IMR-90 (cell line): ENCODE results near the gene MAML1. TPM values are rescaled to one million over a fixed set of nuclear protein-coding genes. Genes with fewer than 3 reads are reported as not detected.
"Not testable (repeated sequence)": the region's sequence is repeated elsewhere in the genome, so short reads cannot be mapped to it uniquely, and the experiment has no call there.

Experiments
- ATAC-seq: fragments of 200-7000 bp; cut with Tn5 transposase; 2 replicates; pipeline ENCODE4 v1.9.1; 2020; ENCODE audit warnings: low read depth, mild to moderate bottlenecking, moderate library complexity
- BruUV-seq: library from RNA; stranded (reverse); fragments of 400-500 nt; replicated peaks from 2 replicates; lab custom pipeline; 2021; lab: Mats Ljungman, UMichigan
- CTCF ChIA-PET: fragments of 300-600 bp; formaldehyde crosslinking; extraction: SDS; loops from one replicate; lab custom pipeline; 2021; ENCODE audit warnings: antibody characterized with exemption; lab: Yijun Ruan, JAX
- POLR2A ChIA-PET: fragments of 300-600 bp; sonication (Branson Sonifier 250); formaldehyde crosslinking; loops from one replicate; lab custom pipeline; 2022; ENCODE audit warnings: antibody characterized with exemption; ENCODE audit not compliant: unreplicated experiment; lab: Charles Lee
- DNase-seq: peaks from one replicate; pipeline ENCODE4 v3.0.0; 2013
- H2AFZ ChIP-seq: replicated peaks from 2 replicates; pipeline ENCODE3; 2013; ENCODE audit warnings: low read length, mild to moderate bottlenecking; ENCODE audit not compliant: poor library complexity
- H2AK5ac ChIP-seq: 2 replicates; pipeline ENCODE4 v1.6.1; 2013; ENCODE audit warnings: low read depth, low read length, inconsistent platforms
- H2AK9ac ChIP-seq: replicated peaks from 2 replicates; pipeline ENCODE3; 2013; ENCODE audit warnings: mild to moderate bottlenecking, low read depth, low read length, moderate library complexity; ENCODE audit not compliant: poor library complexity
- H2BK120ac ChIP-seq: 2 replicates; pipeline ENCODE4 v1.6.1; 2013; ENCODE audit warnings: low read depth, low read length, inconsistent platforms
- H2BK15ac ChIP-seq: 3 replicates; pipeline ENCODE4 v1.6.1; 2013; ENCODE audit warnings: low read depth, low read length, inconsistent platforms
- H2BK20ac ChIP-seq: 2 replicates; pipeline ENCODE4 v1.6.1; 2013; ENCODE audit warnings: low read depth, mild to moderate bottlenecking, inconsistent platforms, low read length, moderate library complexity
- H2BK5ac ChIP-seq: 2 replicates; pipeline ENCODE4 v1.6.1; 2013; ENCODE audit warnings: mild to moderate bottlenecking, low read depth, low read length, inconsistent platforms; ENCODE audit not compliant: poor library complexity, severe bottlenecking
- H3K14ac ChIP-seq: replicated peaks from 2 replicates; pipeline ENCODE4 v1.6.1; 2013; ENCODE audit warnings: low read depth, low read length, inconsistent platforms
- H3K18ac ChIP-seq: 2 replicates; pipeline ENCODE4 v1.6.1; 2013; ENCODE audit warnings: low read depth, low read length, control low read depth
- H3K23ac ChIP-seq: 2 replicates; pipeline ENCODE4 v1.6.1; 2013; ENCODE audit warnings: low read depth, low read length, inconsistent platforms
- H3K27ac ChIP-seq: 2 replicates; pipeline ENCODE4 v1.5.1; 2013; ENCODE audit warnings: mild to moderate bottlenecking, control low read depth, low read length; ENCODE audit not compliant: insufficient read depth
- H3K27me3 ChIP-seq: 2 replicates; pipeline ENCODE4 v1.6.1; 2013; ENCODE audit warnings: low read length; ENCODE audit not compliant: control insufficient read depth, insufficient read depth
- H3K36me3 ChIP-seq: 2 replicates; pipeline ENCODE4 v1.6.1; 2013; ENCODE audit warnings: low read length, mixed read lengths; ENCODE audit not compliant: control insufficient read depth, insufficient read depth
- H3K4ac ChIP-seq: 2 replicates; pipeline ENCODE4 v1.6.1; 2013; ENCODE audit warnings: low read depth, low read length, inconsistent platforms
- H3K4me1 ChIP-seq: 2 replicates; pipeline ENCODE4 v1.6.1; 2013; ENCODE audit warnings: low read length, mixed read lengths; ENCODE audit not compliant: control insufficient read depth, insufficient read depth
- H3K4me2 ChIP-seq: 2 replicates; pipeline ENCODE4 v1.6.1; 2013; ENCODE audit warnings: low read depth, mild to moderate bottlenecking, control low read depth, low read length, moderate library complexity
- H3K4me3 ChIP-seq: 2 replicates; pipeline ENCODE4 v1.5.1; 2013; ENCODE audit warnings: low read depth, mild to moderate bottlenecking, control low read depth, low read length, moderate library complexity; ENCODE audit not compliant: insufficient read depth
- H3K56ac ChIP-seq: 2 replicates; pipeline ENCODE4 v1.6.1; 2013; ENCODE audit warnings: low read length, inconsistent platforms; ENCODE audit not compliant: insufficient read depth; ENCODE audit errors: extremely low read depth
- H3K79me1 ChIP-seq, 2 experiments: 2 replicates each; pipeline ENCODE4 v1.6.1; 2013; ENCODE audit warnings: low read length in 2 of 2, inconsistent platforms in 1 of 2, low read depth in 1 of 2
- H3K9ac ChIP-seq: 2 replicates; pipeline ENCODE4 v1.6.1; 2013; ENCODE audit warnings: low read depth, low read length, control low read depth
- H3K9me1 ChIP-seq: 2 replicates; pipeline ENCODE4 v1.6.1; 2013; ENCODE audit warnings: low read length, inconsistent platforms; ENCODE audit not compliant: insufficient read depth
- H3K9me3 ChIP-seq: 2 replicates; pipeline ENCODE4 v1.6.1; 2013; ENCODE audit warnings: low read length; ENCODE audit not compliant: control insufficient read depth, insufficient read depth
- H4K20me1 ChIP-seq: 2 replicates; pipeline ENCODE4 v1.6.1; 2013; ENCODE audit warnings: low read length, inconsistent platforms; ENCODE audit not compliant: insufficient read depth
- H4K5ac ChIP-seq: 2 replicates; pipeline ENCODE4 v1.6.1; 2013; ENCODE audit warnings: mild to moderate bottlenecking, low read depth, low read length, control low read depth
- H4K8ac ChIP-seq, 2 experiments: 2 replicates each; pipeline ENCODE4 v1.6.1; 2013; ENCODE audit warnings: low read depth in 2 of 2, low read length in 2 of 2, control low read depth in 1 of 2, inconsistent platforms in 1 of 2
- H4K91ac ChIP-seq: 2 replicates; pipeline ENCODE4 v1.6.1; 2013; ENCODE audit warnings: low read depth, low read length, inconsistent platforms; ENCODE audit not compliant: insufficient read depth
- WGBS, 2 experiments: methylation state at CpG; one replicate each; pipeline versions ENCODE4 v1.1.5 to v1.1.7; 2013; ENCODE audit warnings: missing lambda C conversion rate in 2 of 2; ENCODE audit not compliant: insufficient read length in 1 of 2; ENCODE audit errors: extremely low coverage in 2 of 2; 5-methylcytosine and 5-hydroxymethylcytosine counted together
- dilution Hi-C: fragments of 300-500 bp; cut with HindIII; formaldehyde crosslinking; loops from one replicate; pipeline ENCODE4 v1.14.3; 2018; ENCODE audit warnings: low sequenced_read_pairs; ENCODE audit not compliant: unreplicated experiment
- in situ Hi-C: fragments of 300-500 bp; cut with MboI; formaldehyde crosslinking; loops from 3 replicates; pipeline ENCODE4 v1.14.3; 2019; ENCODE audit warnings: low sequenced_read_pairs, inconsistent platforms, mixed read lengths
- intact Hi-C: fragments of 100-400 bp; cut with micrococcal nuclease; formaldehyde crosslinking; loops from 2 replicates; pipeline ENCODE4 v1.10.0; 2022
- polyA plus RNA-seq, 3 experiments: library from polyadenylated mRNA; depleted of rRNA; stranded (reverse); fragments of >200 nt; gene quantifications; 2 replicates each; pipeline ENCODE4 v1.2.3, GENCODE V29; 2012; ENCODE audit warnings: low replicate concordance in 1 of 3
- total RNA-seq: library from RNA; depleted of rRNA; stranded (reverse); fragments of >200 nt; gene quantifications from 2 replicates; pipeline ENCODE4 v1.2.3, GENCODE V29; 2012

MAML1 gene
- total and polyA plus RNA-seq, 2 of the 4 experiments (the other 2 are of a cell fraction) = 4.7 to 10.2 TPM

DNA sequence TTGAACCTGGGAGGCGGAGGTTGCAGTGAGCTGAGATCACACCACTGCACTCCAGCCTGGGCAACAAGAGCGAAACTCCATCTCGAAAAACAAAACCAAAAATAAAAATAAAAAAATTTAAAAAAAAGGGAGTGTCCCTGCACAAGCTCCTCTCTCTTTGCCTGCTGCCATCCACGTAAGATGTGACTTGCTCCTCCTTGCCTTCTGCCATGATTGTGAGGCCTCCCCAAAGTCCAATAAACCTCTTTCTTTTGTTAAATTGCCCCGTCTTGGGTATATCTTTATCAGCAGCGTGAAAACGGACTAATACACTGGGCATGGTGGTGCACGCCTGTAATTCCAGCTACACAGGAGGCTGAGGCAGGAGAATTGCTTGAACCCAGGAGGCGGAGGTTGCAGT is 56.7 kb downstream of the MAML1 start:
- H2BK15ac ChIP-seq, POLR2A ChIA-PET, H4K8ac ChIP-seq, H4K91ac ChIP-seq, dilution Hi-C loops, H4K5ac ChIP-seq, H3K4me1 ChIP-seq, DNase-seq, H3K4me2 ChIP-seq, H2BK5ac ChIP-seq, H2AK9ac ChIP-seq, H3K27ac ChIP-seq, ATAC-seq, H3K18ac ChIP-seq, in situ Hi-C loops, H3K9ac ChIP-seq, H3K79me1 ChIP-seq, H3K23ac ChIP-seq, H3K36me3 ChIP-seq, H3K4me3 ChIP-seq, H2BK20ac ChIP-seq, H3K9me3 ChIP-seq, H3K9me1 ChIP-seq, H4K20me1 ChIP-seq, intact Hi-C loops, H2AFZ ChIP-seq, BruUV-seq, CTCF ChIA-PET, H3K27me3 ChIP-seq, H3K4ac ChIP-seq, H3K56ac ChIP-seq, H2BK120ac ChIP-seq, H3K14ac ChIP-seq, H2AK5ac ChIP-seq: not testable (repeated sequence)
- 93% methylated on average over 5 of the region's 9 CpGs; no CpG with 5 or more reads in 1 of the 2 experiments for WGBS, 2 experiments
